Measurements from ENCODE around the gene RPS15.
"Not testable (repeated sequence)": the region's sequence is repeated elsewhere in the genome, so short reads cannot be mapped to it uniquely, and the experiment has no call there.

Gene RPS15

DNA sequence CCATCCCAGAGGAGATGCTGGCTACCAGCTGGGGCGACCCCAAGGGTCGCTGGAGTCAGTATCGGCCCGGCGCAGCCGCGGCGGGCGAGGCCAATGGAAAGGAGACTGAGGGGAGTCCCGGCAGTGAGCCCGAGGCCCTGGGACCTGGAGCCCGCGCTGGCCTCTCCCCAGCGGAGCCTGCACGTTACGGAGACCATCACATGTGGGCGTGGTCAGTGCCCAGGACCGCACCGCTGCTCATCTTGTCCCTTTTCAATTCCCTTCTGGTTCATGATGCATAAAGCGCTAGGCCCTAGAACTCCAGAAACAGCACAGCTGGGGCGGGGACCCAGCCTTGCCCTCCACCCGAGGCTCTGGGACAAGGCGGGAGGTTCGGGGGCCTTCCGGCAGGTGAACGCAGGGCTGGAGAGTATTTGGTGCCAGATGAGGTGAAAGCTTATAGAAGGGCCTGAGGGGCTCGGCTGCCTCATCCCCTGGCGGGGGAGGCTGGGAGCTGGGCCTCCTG, 32.9 kb downstream of the RPS15 start:
- DNase-seq = no peak

- DNase-seq = peak; percentile 23
Measured at GRCh38 chr19:1471515-1472160, 33.4 kb downstream of the RPS15 start.

DNA sequence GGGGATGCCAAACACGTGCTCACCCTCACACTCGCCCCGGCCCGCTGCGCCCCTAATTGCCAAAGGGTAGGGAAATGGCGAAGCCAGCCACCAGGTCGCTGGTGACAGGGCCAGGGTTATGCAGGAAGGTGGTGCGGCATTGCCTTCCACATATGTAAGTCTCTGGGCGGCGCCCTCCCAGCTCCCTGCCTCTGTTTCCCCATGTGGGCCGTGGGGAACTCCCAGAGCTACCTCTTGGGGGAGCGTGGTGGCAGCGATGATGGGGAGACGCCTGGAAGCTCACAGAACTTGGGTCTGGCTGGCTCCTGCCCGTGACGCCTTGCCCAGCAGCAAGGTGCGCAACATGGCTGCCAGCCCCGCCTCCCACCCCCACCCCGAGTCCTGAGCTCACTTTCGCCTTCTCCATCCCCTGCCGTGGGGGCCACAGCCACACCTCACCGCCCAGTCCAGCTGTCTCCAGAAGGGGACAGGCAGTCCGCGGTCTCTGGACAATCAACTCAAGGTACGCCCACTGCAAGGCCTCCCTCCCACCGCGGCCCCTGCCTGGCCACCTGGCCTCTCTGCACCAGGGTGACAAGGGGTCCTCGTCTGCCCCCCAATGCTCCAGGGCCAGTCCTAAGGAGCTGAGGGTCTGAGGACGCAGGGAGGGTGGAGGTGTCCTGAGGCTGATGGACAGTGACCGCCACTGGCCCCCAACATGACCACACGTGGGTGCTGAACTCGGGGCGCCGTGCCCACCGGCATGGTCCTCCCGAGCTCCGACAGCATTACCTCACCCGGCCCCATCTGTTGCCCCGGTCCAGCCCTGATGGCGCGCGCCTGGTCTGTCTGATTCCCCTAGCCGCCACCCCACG, 34.3 kb downstream of the RPS15 start:
- no peak for DNase-seq

DNA sequence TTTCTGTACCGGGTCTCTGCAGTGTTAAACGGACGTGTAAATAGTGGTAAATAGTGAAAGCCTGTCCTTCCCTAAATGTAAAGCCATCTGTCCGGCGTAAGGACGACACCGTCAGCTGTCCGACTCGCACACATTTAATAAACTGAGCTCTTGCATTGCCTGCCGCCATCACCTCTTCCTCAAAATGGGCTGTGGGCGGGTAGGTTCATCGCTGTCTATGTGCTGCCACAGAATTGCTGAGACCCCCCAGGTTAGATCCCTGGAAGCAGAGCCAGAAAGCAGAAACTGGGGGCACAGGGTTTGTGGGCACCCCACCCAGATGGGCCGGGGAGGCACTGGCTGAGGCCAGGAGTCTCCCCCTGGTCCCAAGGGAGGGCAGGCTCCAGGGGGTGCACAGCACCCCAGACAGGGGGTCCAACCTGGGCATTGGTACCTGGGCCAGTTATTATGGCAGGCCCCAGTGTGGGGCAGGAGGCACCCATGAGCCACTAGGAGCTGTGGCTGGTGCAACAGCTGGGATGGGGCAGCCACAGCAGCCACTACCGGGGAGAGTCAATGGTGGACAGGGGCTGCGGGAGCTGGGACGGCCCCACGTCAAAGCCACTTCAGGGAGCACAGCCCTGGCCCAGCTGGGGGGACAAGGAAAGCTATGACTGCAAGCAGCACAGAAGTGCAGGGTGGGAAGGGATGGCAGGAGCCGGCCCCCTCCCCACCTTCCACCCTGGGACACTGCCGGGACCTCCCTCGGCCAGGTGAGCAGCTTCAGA, 35.1 kb downstream of the RPS15 start:
- no peak for DNase-seq

- no peak for DNase-seq
Measured at GRCh38 chr19:1474011-1474764, 36.0 kb downstream of the RPS15 start.

DNA sequence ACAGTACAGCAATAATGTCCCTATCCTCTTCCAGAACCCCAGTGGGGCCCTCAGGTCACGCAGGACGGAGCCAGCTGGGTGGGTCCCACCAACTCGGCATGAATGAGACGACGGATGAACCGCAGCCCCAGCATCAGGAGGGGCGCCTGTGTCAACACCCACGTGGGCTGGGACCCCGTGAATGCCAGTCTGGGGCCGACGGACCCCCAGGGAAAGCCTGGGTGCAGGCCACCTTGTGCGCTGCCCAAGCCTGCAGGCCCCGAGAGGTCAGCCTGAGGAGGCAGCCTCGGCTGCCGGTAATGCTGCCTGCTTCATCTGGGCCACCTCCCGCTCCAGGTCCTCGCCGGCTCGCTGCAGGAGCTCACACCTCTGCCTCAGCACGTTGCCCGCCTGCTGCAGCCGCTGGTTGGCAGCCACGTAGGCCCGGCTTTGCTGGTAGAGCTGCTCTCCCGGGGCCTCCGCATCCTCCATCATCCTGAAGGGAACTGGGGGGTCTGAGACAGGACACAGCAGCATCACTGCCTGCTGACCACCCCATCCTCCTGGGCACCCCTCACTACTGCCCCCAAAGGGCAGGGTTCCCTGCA, 36.7 kb downstream of the RPS15 start:
- DNase-seq = no peak

DNA sequence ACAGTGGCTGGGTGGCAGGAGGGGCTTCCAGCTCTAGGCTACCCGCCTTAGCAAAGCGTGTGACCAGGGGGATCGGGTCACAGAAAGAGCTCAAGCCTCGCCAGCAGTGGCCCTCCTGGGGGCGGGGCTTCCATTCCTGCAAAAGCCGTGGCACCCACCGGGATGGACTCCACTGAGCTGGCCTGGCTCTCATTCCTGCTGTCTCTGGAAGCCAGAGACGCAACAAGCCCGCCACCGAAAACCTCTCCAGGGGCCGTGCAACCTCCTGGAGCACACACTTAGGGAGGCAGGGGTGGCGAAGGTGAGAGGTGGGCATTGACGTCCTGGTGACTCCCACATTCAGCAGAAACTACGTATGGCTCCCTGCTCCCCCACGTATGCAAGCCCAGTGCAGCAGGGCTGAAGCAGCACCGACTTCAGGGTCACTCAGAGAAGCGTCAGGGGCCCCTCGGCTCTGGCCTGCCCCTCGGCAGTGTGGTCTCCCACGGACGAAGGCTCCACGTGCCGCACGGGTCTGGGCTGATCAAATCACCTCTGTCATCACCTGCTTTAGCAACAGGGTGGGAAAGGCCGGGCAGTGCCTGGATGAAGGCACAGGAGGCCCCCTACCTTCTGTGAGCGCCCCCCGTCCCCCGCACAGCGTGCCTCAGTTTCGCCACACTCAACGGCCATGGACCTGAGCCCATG, 37.7 kb downstream of the RPS15 start:
- DNase-seq = no peak

DNA sequence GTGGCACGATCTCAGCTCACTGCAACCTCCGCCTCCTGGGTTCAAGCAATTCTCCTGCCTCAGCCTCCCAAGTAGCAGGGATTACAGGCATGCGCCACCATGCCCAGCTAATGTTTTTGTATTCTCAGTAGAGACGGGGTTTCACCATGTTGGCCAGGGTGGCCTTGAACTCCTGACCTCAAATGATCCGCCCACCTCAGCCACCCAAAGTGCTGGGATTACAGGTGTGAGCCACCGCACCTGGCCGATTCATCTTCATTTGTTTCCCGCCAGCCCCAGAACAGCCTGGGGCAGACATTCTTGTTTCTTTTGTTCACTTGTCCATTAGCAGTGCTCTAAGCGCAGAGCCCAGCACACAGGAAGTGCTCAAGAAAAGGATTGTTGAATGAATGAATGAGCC, 38.9 kb downstream of the RPS15 start:
- not testable (repeated sequence) for DNase-seq

DNA sequence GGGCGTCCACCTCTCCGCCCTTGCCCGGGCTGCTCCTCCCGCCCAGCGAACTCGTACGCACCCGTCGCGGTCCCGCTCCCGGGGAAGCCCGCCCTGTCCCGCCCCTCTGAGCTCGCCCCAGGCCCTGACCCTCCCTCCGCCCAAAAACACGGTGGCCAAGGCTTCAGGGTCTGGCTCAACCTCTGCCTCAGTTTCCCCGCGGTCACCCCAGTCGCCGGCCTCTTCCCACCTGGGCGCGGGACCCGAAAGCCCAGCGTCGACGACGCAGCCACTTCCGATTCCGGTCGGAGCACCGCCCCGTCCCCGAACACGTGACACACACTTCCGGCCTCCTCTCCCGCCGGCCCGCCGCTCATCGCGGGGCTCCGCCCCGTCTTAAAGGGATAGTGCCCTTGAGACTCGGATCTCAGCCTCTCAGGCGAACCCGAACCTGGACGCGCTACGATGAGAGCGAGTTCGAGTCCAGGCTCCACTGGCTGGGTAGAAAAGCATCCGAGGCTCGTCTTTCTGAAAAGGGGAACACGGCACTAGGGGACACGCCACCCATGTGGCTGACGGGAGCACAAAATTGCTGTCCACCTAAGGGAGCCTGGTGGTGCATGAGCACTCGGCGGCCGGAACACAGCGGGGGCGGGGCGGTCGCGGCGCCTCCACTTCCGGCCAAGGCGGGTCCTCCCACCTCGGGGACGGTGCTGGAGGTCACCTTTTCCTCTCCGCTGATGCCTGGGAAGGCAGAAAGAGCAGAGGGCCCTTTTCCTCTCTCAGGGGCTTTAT, 40.9 kb downstream of the RPS15 start, which contains the start of gene C19orf25:
Gene C19orf25 (minus strand): TSS at position 282 of the 774 bp plus-strand sequence. CDS start 312 bp downstream, outside the sequence.
- DNase-seq = peak; percentile 88

DNA sequence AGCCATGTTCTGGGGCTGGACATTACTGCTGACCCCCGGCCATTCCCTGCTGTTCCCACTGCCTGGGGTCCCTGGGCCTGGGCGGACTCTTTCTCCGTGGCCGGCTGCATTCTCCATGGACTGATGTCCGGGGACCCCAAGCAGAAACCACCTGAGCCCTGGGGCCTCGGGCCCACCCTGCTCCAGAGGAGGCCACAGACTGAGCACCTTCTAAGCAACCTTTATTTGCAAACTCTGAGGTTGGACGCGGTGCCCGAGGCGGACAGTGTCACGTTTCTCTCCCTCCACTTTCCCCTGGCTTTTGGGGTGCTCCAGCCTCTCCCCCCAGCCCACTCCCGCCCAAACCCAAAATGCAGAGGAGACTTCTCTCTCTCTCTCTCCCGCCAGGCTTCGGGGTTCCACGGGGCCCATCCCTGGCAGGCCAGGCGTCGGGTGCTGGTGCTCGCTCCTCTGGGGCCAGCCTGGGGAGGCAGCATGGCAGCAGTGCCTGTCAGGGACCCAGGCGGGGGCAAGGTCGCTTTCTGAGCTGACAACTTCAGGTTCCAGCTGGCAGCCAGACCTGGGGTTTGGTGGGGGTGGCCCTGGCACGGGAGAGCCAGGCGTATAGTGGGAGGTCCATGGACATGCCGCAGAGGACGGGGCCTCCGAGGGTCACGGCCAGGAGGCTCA, 43.2 kb downstream of the RPS15 start:
- DNase-seq = no peak

DNA sequence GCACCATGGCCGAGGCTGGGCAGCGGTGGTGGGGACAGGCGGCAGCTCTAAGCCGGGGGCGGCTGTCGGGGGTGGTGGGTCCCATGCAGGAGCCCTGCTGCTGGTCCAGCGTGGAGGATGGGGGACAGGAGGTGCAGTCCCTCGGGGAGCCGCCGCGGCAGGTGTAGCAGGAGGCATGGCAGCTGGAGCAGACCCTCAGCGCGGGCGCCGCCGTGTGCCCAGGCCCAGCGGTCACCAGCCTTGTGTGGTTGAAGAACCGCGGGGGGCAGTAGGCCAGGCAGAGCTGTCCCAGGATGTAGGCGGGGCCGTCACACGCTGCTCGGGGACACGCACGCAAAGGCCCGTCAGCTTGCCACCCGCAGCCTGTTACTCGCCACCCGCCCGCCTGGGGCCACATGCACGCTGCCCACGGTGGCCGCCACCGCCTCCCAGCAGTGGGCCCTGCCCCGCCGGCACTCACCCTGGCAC, 43.7 kb downstream of the RPS15 start:
- DNase-seq = no peak

DNA sequence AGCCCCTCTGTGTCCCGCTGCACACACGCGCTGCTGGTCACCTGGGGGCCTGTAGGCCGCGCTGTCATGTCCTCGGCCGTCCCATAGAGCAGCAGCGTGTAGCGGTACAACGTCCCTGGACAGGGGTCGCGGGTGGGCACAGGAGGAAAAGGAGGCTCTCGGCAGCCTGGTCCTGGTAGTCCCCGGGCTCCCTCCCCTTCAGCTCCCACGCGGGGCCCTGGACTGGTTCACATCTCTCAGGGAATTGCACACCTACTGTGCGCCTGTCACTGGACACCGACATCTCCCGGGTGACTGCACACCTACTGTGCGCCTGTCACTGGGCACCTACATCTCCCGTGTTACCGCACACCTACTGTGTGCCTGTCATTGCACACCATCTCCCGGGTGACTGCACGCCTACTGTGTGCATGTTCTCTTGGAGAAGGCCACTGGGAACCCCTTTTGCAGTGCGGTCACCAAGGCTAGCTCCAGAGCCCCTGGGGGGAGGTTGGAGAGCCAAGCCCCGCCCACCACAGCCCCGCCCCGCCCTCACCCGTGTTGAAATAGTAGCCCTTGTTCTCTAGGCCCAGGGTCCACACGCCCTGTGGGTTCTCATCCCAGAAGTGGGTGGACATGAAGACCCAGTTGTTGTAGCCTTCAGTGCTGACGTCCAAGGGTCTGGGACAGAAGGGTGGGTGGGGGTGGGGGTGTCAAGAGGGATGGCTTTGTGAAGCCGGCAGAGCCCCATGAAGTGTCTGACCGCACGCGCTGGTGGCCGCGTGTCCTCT, 44.4 kb downstream of the RPS15 start:
- DNase-seq = no peak

DNA sequence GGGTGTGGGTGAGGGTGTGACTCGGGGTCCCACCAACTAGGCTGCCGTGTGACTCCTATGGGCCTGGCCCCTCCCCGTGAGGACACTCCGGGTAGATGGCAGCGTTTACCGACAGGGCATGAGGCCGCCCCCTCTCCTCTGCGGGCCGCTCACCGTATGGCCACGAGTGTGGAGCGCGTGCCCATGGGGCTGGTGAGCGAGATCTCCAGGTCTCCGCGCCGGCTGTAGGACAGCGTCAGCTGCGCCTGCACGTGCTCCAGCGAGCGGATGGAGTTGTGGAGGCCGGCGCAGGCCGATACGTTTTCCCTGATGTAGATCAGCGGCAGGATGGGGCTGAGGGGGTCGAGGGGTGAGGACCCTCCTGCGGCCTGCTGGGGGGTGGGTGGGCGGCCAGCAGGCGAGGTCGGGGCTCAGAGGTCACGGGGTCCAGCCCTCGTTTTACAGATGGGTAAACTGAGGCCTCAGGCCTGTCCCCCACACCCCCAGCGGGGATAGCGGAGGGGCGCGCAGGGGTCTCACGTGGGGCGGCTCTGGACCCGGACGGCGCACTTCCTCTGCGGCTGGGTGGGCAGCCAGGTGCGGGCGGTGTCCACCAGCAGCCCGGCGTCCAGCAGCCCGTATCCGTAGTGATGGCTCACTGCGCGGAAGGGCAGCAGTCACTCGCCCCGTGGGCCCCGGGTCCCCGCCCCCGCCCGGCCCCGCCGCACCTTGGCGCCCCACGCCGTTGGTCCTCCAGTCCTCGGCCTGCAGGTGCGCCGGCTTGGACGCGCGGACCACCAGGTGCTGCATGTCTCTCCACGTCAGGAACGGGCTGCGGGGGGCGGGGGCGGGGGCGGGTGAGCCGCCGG, 45.2 kb downstream of the RPS15 start:
- DNase-seq = no peak

DNA sequence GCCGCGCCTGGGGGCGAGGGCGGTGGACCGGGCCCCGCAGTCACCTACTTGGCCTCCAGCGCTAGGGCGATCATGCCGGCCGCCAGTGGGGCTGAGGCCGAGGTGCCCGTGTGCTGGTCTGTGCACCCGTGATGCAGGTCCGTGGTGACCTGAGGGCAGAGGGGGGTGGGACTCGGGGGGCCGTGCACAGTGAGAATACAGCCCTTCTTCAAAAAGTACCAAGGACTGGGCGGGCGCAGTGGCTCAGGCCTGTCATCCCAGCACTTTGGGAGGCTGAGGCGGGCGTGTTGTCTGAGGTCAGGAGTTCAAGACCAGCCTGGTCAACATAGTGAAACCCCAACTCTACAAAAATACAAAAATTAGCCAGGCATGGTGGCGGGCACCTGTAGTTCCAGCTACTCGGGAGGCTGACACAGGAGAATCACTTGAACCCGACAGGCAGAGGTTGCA, 45.8 kb downstream of the RPS15 start:
- no peak for DNase-seq

DNA sequence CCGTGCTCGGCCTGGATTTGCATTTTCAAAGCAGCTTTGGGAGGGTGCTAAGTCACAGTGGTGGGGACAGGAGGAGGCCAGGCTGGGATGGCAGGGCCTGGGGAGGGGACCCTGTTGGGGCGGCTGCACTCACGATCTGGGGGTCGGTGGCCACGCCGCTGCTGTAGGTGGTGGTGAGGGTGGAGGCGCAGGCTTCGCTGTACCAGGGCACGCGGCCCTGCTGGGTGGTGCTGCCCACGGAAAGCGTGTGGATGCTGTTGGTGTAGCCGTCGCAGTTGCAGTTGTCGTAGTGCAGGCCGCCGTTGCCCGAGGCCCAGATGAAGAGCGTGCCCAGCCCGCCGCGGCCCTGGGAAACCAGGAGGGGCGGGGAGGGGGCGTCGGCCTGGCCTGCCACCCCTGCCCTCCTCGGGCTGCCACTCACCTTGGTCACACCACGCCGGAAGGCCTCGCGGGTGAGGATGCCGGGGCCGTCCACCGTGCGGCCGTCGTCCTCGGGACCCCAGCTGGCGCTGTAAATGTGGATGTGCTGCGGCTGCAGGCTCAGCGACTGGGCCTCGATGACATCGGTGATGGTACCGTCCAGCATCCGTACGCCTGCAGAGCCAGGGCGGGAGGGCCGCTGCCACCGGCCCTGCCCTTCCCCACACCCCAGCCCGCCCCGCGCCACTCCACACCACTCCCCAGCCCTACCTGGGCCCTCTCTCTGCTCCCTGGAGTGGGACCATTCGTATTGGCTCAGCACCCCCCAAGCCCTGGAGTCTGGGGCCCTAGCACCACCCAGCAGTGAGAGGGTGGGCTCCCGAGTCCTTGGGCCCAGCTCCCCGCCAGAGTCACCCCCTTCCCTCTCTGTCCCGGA, 48.8 kb downstream of the RPS15 start:
- DNase-seq = no peak

DNA sequence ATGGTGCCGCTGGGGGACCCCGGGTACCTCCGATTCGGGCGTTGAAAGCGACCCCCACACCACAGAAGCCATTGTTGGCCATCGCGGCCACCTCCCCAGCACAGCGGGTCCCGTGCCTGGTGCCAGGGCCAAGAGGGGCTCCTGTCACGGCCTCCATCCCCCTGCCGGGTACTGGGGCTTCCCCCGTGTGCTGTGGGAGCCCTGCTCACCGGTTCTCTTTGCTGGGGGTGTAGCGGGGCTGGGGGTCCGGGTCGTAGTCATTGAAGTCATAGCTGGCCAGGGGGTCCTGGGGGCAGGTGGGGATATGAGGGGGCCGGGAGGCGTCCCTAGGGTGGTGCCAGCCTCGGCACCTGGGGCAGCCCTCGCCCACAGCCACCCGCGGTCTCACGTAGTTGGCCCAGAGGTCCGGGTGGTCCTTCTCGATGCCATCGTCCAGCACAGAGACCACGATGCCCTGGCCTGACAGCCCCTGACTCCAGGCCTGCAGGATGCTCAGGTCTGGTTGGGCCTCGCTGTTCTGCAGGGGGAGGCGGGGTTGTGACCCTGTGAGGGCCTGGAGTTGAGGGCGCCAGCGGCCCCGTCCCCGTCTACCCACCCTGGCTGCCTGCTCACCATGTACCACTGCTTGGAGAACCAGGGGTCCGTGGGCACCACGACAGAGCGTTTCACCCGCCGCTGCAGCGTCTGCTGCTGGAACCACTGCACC, 49.5 kb downstream of the RPS15 start:
- no peak for DNase-seq

GRCh38 chr19:1488282-1488601, 50.0 kb downstream of the RPS15 start:
- DNase-seq = no peak

All from activated CD4-positive, alpha-beta T cell treated with anti-CD3 and anti-CD28 coated beads, Interleukin-2, amount 50 U/mL, for 1 hour (primary cell).